ENCODE measurements around the gene SMCO3.

GRCh38 chr12:14826491-14826890, 12.5 kb upstream of the SMCO3 start:
- TF ChIP-seq POLR2AphosphoS5 (IDR thresholded peaks at IDR 0.05) (no peak), POLR2A (IDR thresholded peaks at IDR 0.05) (no peak), CTCF (IDR thresholded peaks at IDR 0.05) (no peak)

Measured in upper lobe of left lung (tissue), 4 donors.